ENCODE measurements around the gene HADHA. TPM values are rescaled to one million over a fixed set of nuclear protein-coding genes. Genes with fewer than 3 reads are reported as not detected.
"Not testable (repeated sequence)": the region's sequence is repeated elsewhere in the genome, so short reads cannot be mapped to it uniquely, and the experiment has no call there.

The HADHA gene
- total RNA-seq, 1 experiment from 2014 or later, result 131 TPM

- intact Hi-C loops (cut with micrococcal nuclease), result no loop called here
- DNase-seq, result no peak
- TF ChIP-seq CTCF (conservative IDR thresholded peaks at IDR 0.05; ENCODE audit: low read depth, low read length), result no peak
- TF ChIP-seq EZH2phosphoT487 (IDR thresholded peaks at IDR 0.05; ENCODE audit: borderline replicate concordance, low read length), result no peak
- TF ChIP-seq EZH2 (IDR thresholded peaks at IDR 0.05; ENCODE audit: low read length, unreplicated experiment), result no peak
- H3F3A ChIP-seq (ENCODE audit: low read length, unreplicated experiment), result no peaks in the 10 kb centered on the region
- no peak for ATAC-seq
- no peaks in the 10 kb centered on the region for H4K20me1 ChIP-seq (ENCODE audit: low read length)
- BruUV-seq (replicated peaks), result no TSS peak
- no peak overlapping the region for H3K27ac ChIP-seq (ENCODE audit: low read length)
- no peaks in the 10 kb centered on the region for H3K36me3 ChIP-seq (ENCODE audit: low read depth, low read length)
- CTCF ChIA-PET, result no interaction called here
- no peaks in the 10 kb centered on the region for H3K9me2 ChIP-seq (replicated peaks; ENCODE audit: low read length)
- no peaks in the 10 kb centered on the region for H3K9me3 ChIP-seq (ENCODE audit: low read length)
- H3K4me2 ChIP-seq (ENCODE audit: low read length), result no peak overlapping the region
- no peak overlapping the region for H3K4me3 ChIP-seq (ENCODE audit: low read length)
- H3K4me1 ChIP-seq (ENCODE audit: insufficient read depth, low read length), result no peaks in the 10 kb centered on the region
- POLR2A ChIA-PET (ENCODE audit: unreplicated experiment), result no interaction called here
- no peak overlapping the region for H2AFZ ChIP-seq (ENCODE audit: low read length)
- no peaks in the 10 kb centered on the region for H3K27me3 ChIP-seq (ENCODE audit: low read length)
- no peak overlapping the region for H3K9ac ChIP-seq (ENCODE audit: low read length)
- no peaks in the 10 kb centered on the region for H3K79me2 ChIP-seq (ENCODE audit: low read length)
Observed at GRCh38 chr2:26169226-26169625, 75.2 kb downstream of the HADHA start.

GRCh38 chr2:26168785-26169184 lies 75.6 kb downstream of the HADHA start:
- no peak overlapping the region for H3K4me3 ChIP-seq (ENCODE audit: low read length)
- intact Hi-C loops (cut with micrococcal nuclease), result no loop called here
- H3K4me2 ChIP-seq (ENCODE audit: low read length), result no peak overlapping the region
- TF ChIP-seq EZH2phosphoT487 (IDR thresholded peaks at IDR 0.05; ENCODE audit: borderline replicate concordance, low read length) (no peak), EZH2 (IDR thresholded peaks at IDR 0.05; ENCODE audit: low read length, unreplicated experiment) (no peak), CTCF (conservative IDR thresholded peaks at IDR 0.05; ENCODE audit: low read depth, low read length) (no peak)
- no peaks in the 10 kb centered on the region for H3F3A ChIP-seq (ENCODE audit: low read length, unreplicated experiment)
- CTCF ChIA-PET, result no interaction called here
- H3K79me2 ChIP-seq (ENCODE audit: low read length), result no peaks in the 10 kb centered on the region
- no TSS peak for BruUV-seq (replicated peaks)
- H3K36me3 ChIP-seq (ENCODE audit: low read depth, low read length), result no peaks in the 10 kb centered on the region
- no peak overlapping the region for H3K27ac ChIP-seq (ENCODE audit: low read length)
- no peaks in the 10 kb centered on the region for H3K27me3 ChIP-seq (ENCODE audit: low read length)
- POLR2A ChIA-PET (ENCODE audit: unreplicated experiment), result no interaction called here
- H4K20me1 ChIP-seq (ENCODE audit: low read length), result no peaks in the 10 kb centered on the region
- no peak overlapping the region for H3K9ac ChIP-seq (ENCODE audit: low read length)
- DNase-seq (no peak), ATAC-seq (no peak)
- H3K9me2 ChIP-seq (replicated peaks; ENCODE audit: low read length), result no peaks in the 10 kb centered on the region
- H2AFZ ChIP-seq (ENCODE audit: low read length), result no peak overlapping the region
- H3K4me1 ChIP-seq (ENCODE audit: insufficient read depth, low read length), result no peaks in the 10 kb centered on the region
- no peaks in the 10 kb centered on the region for H3K9me3 ChIP-seq (ENCODE audit: low read length)

- BruUV-seq (replicated peaks); ATAC-seq: not testable (repeated sequence)
Observed at GRCh38 chr2:26166541-26166940, 77.9 kb downstream of the HADHA start.

More at GRCh38 chr2:26166541-26166940, 77.9 kb downstream of the HADHA start:
- H3K27ac ChIP-seq (ENCODE audit: low read length); H3K9ac ChIP-seq (ENCODE audit: low read length); H3K4me2 ChIP-seq (ENCODE audit: low read length); H3K4me1 ChIP-seq (ENCODE audit: insufficient read depth, low read length); H4K20me1 ChIP-seq (ENCODE audit: low read length); H3K9me3 ChIP-seq (ENCODE audit: low read length); H3K4me3 ChIP-seq (ENCODE audit: low read length); intact Hi-C loops (cut with micrococcal nuclease); CTCF ChIA-PET; H3K9me2 ChIP-seq (replicated peaks; ENCODE audit: low read length); H2AFZ ChIP-seq (ENCODE audit: low read length); H3K79me2 ChIP-seq (ENCODE audit: low read length); H3K27me3 ChIP-seq (ENCODE audit: low read length); DNase-seq; H3K36me3 ChIP-seq (ENCODE audit: low read depth, low read length); H3F3A ChIP-seq (ENCODE audit: low read length, unreplicated experiment): not testable (repeated sequence)
- POLR2A ChIA-PET (ENCODE audit: unreplicated experiment), result interaction anchor here (0.6 kb wide), 1 partner anchor 102 kb away, joined by 3 read pairs; no protein-coding TSS in a partner anchor
